Stomach (tissue), 9 donors: Measurements from ENCODE around the gene TMEM81. TPM values are rescaled to one million over a fixed set of nuclear protein-coding genes. Genes with fewer than 3 reads are reported as not detected.

Experiments used
- DNase-seq, 2 donors: peaks; one replicate each; pipeline versions ENCODE4 v3.0.0 to v3.0.0-alpha.2; 2013 to 2019
- H3K27ac ChIP-seq, 5 donors: fragments of 200-600 bp in 4 of 5; sonication (generic) in 4 of 5; one replicate each; pipeline ENCODE4 v1.5.1; 2013 to 2019; ENCODE audit warnings: mild to moderate bottlenecking in 1 of 5, moderate library complexity in 1 of 5
- H3K27me3 ChIP-seq, 3 donors: fragments of 200-600 bp; sonication (generic); one replicate each; pipeline ENCODE4 v1.5.1; 2017 to 2019; ENCODE audit warnings: mixed run types in 1 of 3
- H3K36me3 ChIP-seq, 4 donors: fragments of 200-600 bp; sonication (generic); 1 replicate in 3 of 4; 2 replicates in 1 of 4; pipeline ENCODE4 v1.5.1; 2016 to 2019
- H3K4me1 ChIP-seq, 4 donors: fragments of 200-600 bp; sonication (generic); one replicate each; pipeline ENCODE4 v1.5.1; 2016 to 2019
- H3K4me3 ChIP-seq, 4 donors: fragments of 200-600 bp; sonication (generic) in 3 of 4; one replicate each; pipeline ENCODE4 v1.5.1; 2016 to 2019; ENCODE audit warnings: mild to moderate bottlenecking in 1 of 4
- H3K9me3 ChIP-seq, 4 donors: fragments of 200-600 bp; sonication (generic); one replicate each; pipeline ENCODE4 v1.5.1; 2016 to 2019
- EP300 ChIP-seq: sonication (generic); formaldehyde crosslinking; IDR thresholded peaks from one replicate; pipeline ENCODE4 v1.6.1; 2017; ENCODE audit warnings: antibody characterized with exemption
- POLR2A ChIP-seq, 4 donors: fragments of 450-650 bp; IDR thresholded peaks; one replicate each; pipeline ENCODE4 v1.6.1; 2016; ENCODE audit warnings: antibody characterized with exemption in 4 of 4, control low read depth in 2 of 4, mild to moderate bottlenecking in 1 of 4, moderate library complexity in 1 of 4
- POLR2AphosphoS5 ChIP-seq, 3 donors: sonication (generic); formaldehyde crosslinking; IDR thresholded peaks; one replicate each; pipeline ENCODE4 v1.6.1; 2016; ENCODE audit warnings: antibody characterized with exemption in 3 of 3
- WGBS, 5 donors: extraction: QIAGEN DNeasy Blood & Tissue Kit in 3 of 5; methylation state at CpG; one replicate each; pipeline versions ENCODE4 v1.1.5 to v1.1.7; 2013 to 2018; 5-methylcytosine and 5-hydroxymethylcytosine counted together
- intact Hi-C: fragments of 100-400 bp; cut with DNase I; formaldehyde crosslinking; loops from one replicate; pipeline ENCODE4 v1.15.1; 2023; ENCODE audit warnings: low total_unique reads
- polyA plus RNA-seq, 3 donors: library from polyadenylated mRNA; stranded (reverse); fragments of 200-250 nt; gene quantifications; one replicate each; pipeline ENCODE4 v1.2.3, GENCODE V29; 2013
- total RNA-seq, 5 donors: library from RNA; depleted of rRNA; stranded (reverse); fragments of >200 nt; gene quantifications; one replicate each; pipeline versions ENCODE4 v1.1.0 to v1.2.3, GENCODE V29; 2014 to 2016
- TF ChIP-seq, protein P1 (sequence below), 7 experiments: fragments of 450-650 bp in 4 of 7; fragments of 200-600 bp in 3 of 7; sonication (generic) in 3 of 7; IDR thresholded peaks; one replicate each; pipeline ENCODE4 v1.5.1; 2016 to 2019; ENCODE audit warnings: antibody characterized with exemption in 7 of 7, control low read depth in 2 of 7, mild to moderate bottlenecking in 1 of 7
- donor health status: healthy with polysubstance abuse.
- donor health status: Bipolar disorder and iron deficiency.
- donor health status: healthy.

The TMEM81 gene
- total and polyA plus RNA-seq, 8 donors = 1.1 to 10.3 (median 1.8) TPM; not detected in 4

DNA sequence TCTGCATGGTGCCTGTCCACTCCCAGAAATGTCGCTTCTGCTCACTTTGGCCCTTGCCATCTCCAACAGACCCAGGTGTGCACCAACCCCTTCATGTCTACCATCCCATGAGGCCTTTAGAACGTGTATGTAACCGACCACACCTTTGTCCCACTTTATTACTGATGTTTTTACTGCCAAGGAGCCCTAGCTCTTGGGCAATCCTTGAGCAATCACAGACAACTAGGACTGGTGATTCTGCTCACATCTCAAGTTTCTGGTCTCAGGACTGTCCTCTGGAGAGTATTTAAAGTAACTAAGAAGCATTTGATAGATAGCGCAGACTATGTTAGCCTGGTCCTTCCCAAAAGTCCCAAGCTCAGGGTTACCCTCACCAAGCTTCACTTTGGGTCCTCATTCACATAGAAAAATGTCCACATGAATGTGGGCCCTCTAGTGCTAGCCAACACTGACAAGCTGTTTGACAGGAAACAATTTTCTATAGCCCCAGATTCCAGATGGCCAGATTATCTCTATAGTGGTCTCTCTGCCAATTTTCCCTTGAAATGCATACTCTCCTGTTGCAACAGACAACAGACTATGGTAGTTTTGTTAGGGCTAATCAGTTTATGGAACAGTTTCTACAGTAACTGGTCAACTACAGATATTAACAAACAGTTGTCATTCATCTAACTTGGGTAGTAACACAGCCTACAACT lies 6.9 kb upstream of the TMEM81 start:
- Histone ChIP-seq H3K27ac (no peak overlapping the region), H3K27me3 (no peaks in the 10 kb centered on the region), H3K9me3 (no peaks in the 10 kb centered on the region), H3K36me3 (peaks cover 34 to 98% (median 97%) of the 10 kb centered on the region in 4 donors), H3K4me1 (no peaks in the 10 kb centered on the region), H3K4me3 (no peak overlapping the region)
- intact Hi-C loops = no loop called here
- DNase-seq = no peak
- 87 to 94% (median 87%) methylated on average over 4 of the region's 4 CpGs for WGBS, 5 donors
- TF ChIP-seq POLR2AphosphoS5 (IDR thresholded peaks at IDR 0.05) (no peak), EP300 (no peak), POLR2A (IDR thresholded peaks at IDR 0.05) (no peak)
- TF ChIP-seq, protein P1, sequence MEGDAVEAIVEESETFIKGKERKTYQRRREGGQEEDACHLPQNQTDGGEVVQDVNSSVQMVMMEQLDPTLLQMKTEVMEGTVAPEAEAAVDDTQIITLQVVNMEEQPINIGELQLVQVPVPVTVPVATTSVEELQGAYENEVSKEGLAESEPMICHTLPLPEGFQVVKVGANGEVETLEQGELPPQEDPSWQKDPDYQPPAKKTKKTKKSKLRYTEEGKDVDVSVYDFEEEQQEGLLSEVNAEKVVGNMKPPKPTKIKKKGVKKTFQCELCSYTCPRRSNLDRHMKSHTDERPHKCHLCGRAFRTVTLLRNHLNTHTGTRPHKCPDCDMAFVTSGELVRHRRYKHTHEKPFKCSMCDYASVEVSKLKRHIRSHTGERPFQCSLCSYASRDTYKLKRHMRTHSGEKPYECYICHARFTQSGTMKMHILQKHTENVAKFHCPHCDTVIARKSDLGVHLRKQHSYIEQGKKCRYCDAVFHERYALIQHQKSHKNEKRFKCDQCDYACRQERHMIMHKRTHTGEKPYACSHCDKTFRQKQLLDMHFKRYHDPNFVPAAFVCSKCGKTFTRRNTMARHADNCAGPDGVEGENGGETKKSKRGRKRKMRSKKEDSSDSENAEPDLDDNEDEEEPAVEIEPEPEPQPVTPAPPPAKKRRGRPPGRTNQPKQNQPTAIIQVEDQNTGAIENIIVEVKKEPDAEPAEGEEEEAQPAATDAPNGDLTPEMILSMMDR (IDR thresholded peaks at IDR 0.05) = no peak

GRCh38 chr1:205088341-205088740 lies 4.1 kb upstream of the TMEM81 start:
- TF ChIP-seq EP300 = no peak
- TF ChIP-seq, protein P1 (IDR thresholded peaks at IDR 0.05) = no peak
- no peak for TF ChIP-seq POLR2A (IDR thresholded peaks at IDR 0.05)
- TF ChIP-seq POLR2AphosphoS5 (IDR thresholded peaks at IDR 0.05) = no peak
- H3K27me3 ChIP-seq = no peaks in the 10 kb centered on the region
- H3K36me3 ChIP-seq = peaks cover 12 to 97% (median 97%) of the 10 kb centered on the region in 4 donors
- no peak for DNase-seq
- H3K4me1 ChIP-seq = no peaks in the 10 kb centered on the region
- H3K9me3 ChIP-seq = no peaks in the 10 kb centered on the region
- no peak overlapping the region for H3K4me3 ChIP-seq
- WGBS, 5 donors = 87 to 98% (median 92%) methylated on average over 3 of the region's 3 CpGs
- no peak overlapping the region for H3K27ac ChIP-seq
- intact Hi-C loops = no loop called here

DNA sequence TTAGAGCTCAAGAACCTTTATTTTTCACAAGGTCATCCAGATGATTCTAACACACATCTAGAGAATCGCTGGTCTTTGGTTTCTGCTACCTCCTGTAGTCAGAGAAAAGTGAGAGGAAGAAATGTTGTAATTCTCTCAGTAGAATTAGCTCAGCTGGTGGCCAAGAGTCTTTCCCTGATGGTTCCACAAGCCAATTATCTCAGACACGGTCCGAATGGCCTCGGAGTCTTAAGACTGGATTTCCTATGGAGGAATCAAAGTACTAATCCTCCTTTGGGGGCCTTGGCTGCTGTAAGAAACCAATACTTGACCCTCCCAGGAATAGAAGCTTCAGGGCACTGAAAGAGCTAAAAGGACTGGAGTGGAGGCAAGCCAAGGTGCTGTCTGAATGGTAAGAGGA lies 1.8 kb downstream of the TMEM81 start:
- H3K9me3 ChIP-seq = no peaks in the 10 kb centered on the region
- intact Hi-C loops = no loop called here
- H3K27ac ChIP-seq = no peak overlapping the region
- 92 to 97% (median 96%) methylated on average over 4 of the region's 4 CpGs for WGBS, 5 donors
- no peaks in the 10 kb centered on the region for H3K4me1 ChIP-seq
- peaks cover 0 to 50% (median 43%) of the 10 kb centered on the region in 4 donors for H3K36me3 ChIP-seq
- no peak for DNase-seq
- H3K4me3 ChIP-seq = no peak overlapping the region
- H3K27me3 ChIP-seq = no peaks in the 10 kb centered on the region
- no peak for TF ChIP-seq POLR2AphosphoS5 (IDR thresholded peaks at IDR 0.05)
- TF ChIP-seq, protein P1 (IDR thresholded peaks at IDR 0.05) = no peak
- TF ChIP-seq POLR2A (IDR thresholded peaks at IDR 0.05) = no peak
- TF ChIP-seq EP300 = no peak

- no peaks in the 10 kb centered on the region for H3K4me1 ChIP-seq
- no peaks in the 10 kb centered on the region for H3K9me3 ChIP-seq
- H3K36me3 ChIP-seq = peaks cover 0 to 5% (median 0%) of the 10 kb centered on the region in 4 donors
- 60 to 91% (median 75%) methylated on average over 1 of the region's 1 CpG for WGBS, 5 donors
- no peak for DNase-seq
- TF ChIP-seq EP300 (no peak), POLR2A (IDR thresholded peaks at IDR 0.05) (no peak), POLR2AphosphoS5 (IDR thresholded peaks at IDR 0.05) (no peak)
- TF ChIP-seq, protein P1 (IDR thresholded peaks at IDR 0.05) = no peak
- no peak overlapping the region for H3K4me3 ChIP-seq
- H3K27ac ChIP-seq = no peak overlapping the region
- no peaks in the 10 kb centered on the region for H3K27me3 ChIP-seq
- intact Hi-C loops = no loop called here
Measured at GRCh38 chr1:205077934-205078311, 6.3 kb downstream of the TMEM81 start.
